Tibial nerve (tissue), 4 donors: ENCODE measurements around the gene KCNK1. TPM values are rescaled to one million over a fixed set of nuclear protein-coding genes. Genes with fewer than 3 reads are reported as not detected.
"Not testable (repeated sequence)": the region's sequence is repeated elsewhere in the genome, so short reads cannot be mapped to it uniquely, and the experiment has no call there.

ENCODE experiments used
- DNase-seq, 2 donors: peaks; one replicate each; pipeline ENCODE4 v3.0.0-alpha.2; 2019; ENCODE audit warnings: low spot score in 2 of 2
- H3K27ac ChIP-seq, 4 donors: fragments of 200-600 bp; sonication (generic) in 3 of 4; one replicate each; pipeline ENCODE4 v1.5.1; 2017 to 2019; ENCODE audit warnings: mild to moderate bottlenecking in 1 of 4
- H3K27me3 ChIP-seq, 2 donors: fragments of 200-600 bp; sonication (generic) in 1 of 2; one replicate each; pipeline versions ENCODE4 v1.5.1 to v1.6.0; 2017 to 2019
- H3K36me3 ChIP-seq, 3 donors: fragments of 200-600 bp; sonication (generic); one replicate each; pipeline ENCODE4 v1.5.1; 2018 to 2019
- H3K4me1 ChIP-seq, 4 donors: fragments of 200-600 bp; sonication (generic) in 3 of 4; one replicate each; pipeline ENCODE4 v1.5.1; 2017 to 2019
- H3K4me3 ChIP-seq, 4 donors: fragments of 200-600 bp; sonication (generic) in 3 of 4; one replicate each; pipeline ENCODE4 v1.5.1; 2017 to 2019; ENCODE audit warnings: mild to moderate bottlenecking in 1 of 4, moderate library complexity in 1 of 4
- H3K9me3 ChIP-seq, 4 donors: fragments of 200-600 bp; sonication (generic) in 3 of 4; one replicate each; pipeline ENCODE4 v1.5.1; 2017 to 2019
- CTCF ChIP-seq, 5 experiments: fragments of 200-600 bp in 3 of 5; fragments of 450-650 bp in 2 of 5; sonication (generic) in 3 of 5; IDR thresholded peaks; one replicate each; pipeline ENCODE4 v1.5.1; 2016 to 2019; ENCODE audit warnings: antibody characterized with exemption in 5 of 5, mild to moderate bottlenecking in 3 of 5, moderate library complexity in 2 of 5
- EP300 ChIP-seq, 2 donors: sonication (generic); formaldehyde crosslinking; IDR thresholded peaks; one replicate each; pipeline ENCODE4 v1.6.1; 2017; ENCODE audit warnings: antibody characterized with exemption in 2 of 2, mild to moderate bottlenecking in 1 of 2
- POLR2A ChIP-seq, 2 donors: fragments of 450-650 bp; IDR thresholded peaks; one replicate each; pipeline ENCODE4 v1.6.1; 2017; ENCODE audit warnings: antibody characterized with exemption in 2 of 2, mild to moderate bottlenecking in 2 of 2, moderate library complexity in 2 of 2
- WGBS, 2 donors: methylation state at CpG; one replicate each; pipeline ENCODE4 v1.1.5; 2018; 5-methylcytosine and 5-hydroxymethylcytosine counted together
- total RNA-seq, 4 donors: library from RNA; depleted of rRNA; stranded (reverse); fragments of >200 nt; gene quantifications; one replicate each; pipeline ENCODE4 v1.1.0, GENCODE V29; 2016

KCNK1 gene
- total RNA-seq, 4 donors from 2014 or later = 3.7 to 6.5 (median 4.9) TPM

GRCh38 chr1:233614173-233614742 lies 352 bp downstream of the KCNK1 start:
- H3K36me3 ChIP-seq = no peaks in the 10 kb centered on the region
- DNase-seq = no peak
- TF ChIP-seq CTCF (IDR thresholded peaks at IDR 0.05) = no peak
- peak overlapping the region; percentile 33 to 65 (median 50) for H3K4me3 ChIP-seq
- H3K4me1 ChIP-seq = peaks cover 0 to 17% (median 0%) of the 10 kb centered on the region in 4 donors
- H3K27me3 ChIP-seq = peaks cover 0 to 34% of the 10 kb centered on the region in 2 donors
- no peaks in the 10 kb centered on the region for H3K9me3 ChIP-seq
- peak overlapping the region in 2 of 4 donors; percentile 71 to 80 for H3K27ac ChIP-seq
- WGBS, 2 donors = 3% methylated on average over 24 to 36 of the region's 43 CpGs

DNA sequence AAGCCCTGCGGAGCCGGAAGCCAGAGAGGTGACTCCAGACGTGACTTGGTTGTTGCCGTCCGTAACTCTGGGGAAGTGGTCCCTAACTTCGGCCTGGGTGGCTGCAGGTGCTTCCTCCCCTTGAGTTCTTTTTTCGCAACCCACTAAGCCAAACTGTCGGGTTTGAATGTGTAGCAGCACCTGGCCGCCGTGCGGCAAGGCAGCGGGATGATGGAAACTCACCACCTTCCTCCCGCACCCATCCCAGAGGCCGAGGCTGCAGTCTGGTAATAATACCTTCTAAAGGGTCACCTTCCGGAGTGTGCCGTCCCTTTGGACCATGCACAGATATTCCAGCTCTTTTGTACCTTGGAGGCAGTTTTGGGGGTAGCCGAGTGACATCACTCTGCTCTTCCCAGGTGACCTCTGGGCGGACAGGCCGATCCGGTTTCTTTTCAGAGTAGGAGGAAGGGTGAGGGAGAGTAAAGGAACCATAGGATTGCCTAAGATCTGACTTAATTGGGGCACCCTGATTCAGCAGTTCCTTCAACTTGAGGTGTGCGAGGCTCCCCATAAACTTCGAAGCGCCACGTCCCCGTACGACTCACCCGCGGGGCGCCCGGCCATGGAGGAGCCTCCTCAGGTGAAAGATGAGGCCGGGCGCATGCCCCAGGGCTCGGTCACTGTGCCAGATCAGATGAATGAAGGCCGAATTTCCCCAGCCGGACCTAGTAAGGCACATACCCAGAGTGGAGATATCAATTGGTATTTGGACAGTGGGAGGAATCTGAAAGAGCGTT lies 1.0 kb downstream of the KCNK1 start:
- H3K4me1 ChIP-seq = peaks cover 0 to 17% (median 0%) of the 10 kb centered on the region in 4 donors
- DNase-seq = no peak
- TF ChIP-seq POLR2A (IDR thresholded peaks at IDR 0.05) = no peak
- TF ChIP-seq CTCF (IDR thresholded peaks at IDR 0.05) = no peak
- TF ChIP-seq EP300 (IDR thresholded peaks at IDR 0.05) = no peak
- H3K27me3 ChIP-seq = peaks cover 0 to 34% of the 10 kb centered on the region in 2 donors
- no peaks in the 10 kb centered on the region for H3K9me3 ChIP-seq
- H3K4me3 ChIP-seq = peak overlapping the region; percentile 33 to 65 (median 50)
- no peaks in the 10 kb centered on the region for H3K36me3 ChIP-seq
- H3K27ac ChIP-seq = peak overlapping the region in 2 of 4 donors; percentile 71 to 80
- WGBS, 2 donors = 13 to 28% methylated on average over 22 to 35 of the region's 36 CpGs

- TF ChIP-seq CTCF (IDR thresholded peaks at IDR 0.05) (no peak), POLR2A (IDR thresholded peaks at IDR 0.05) (no peak), EP300 (IDR thresholded peaks at IDR 0.05) (no peak)
- peak overlapping the region in 3 of 4 donors; percentile 28 to 65 (median 48) for H3K4me3 ChIP-seq
- no peak for DNase-seq
- WGBS, 2 donors = 75 to 77% methylated on average over 3 of the region's 3 CpGs
- peaks cover 0 to 34% of the 10 kb centered on the region in 2 donors for H3K27me3 ChIP-seq
- H3K9me3 ChIP-seq = no peaks in the 10 kb centered on the region
- no peak overlapping the region for H3K27ac ChIP-seq
- H3K4me1 ChIP-seq = peaks cover 0 to 17% (median 0%) of the 10 kb centered on the region in 4 donors
- H3K36me3 ChIP-seq = no peaks in the 10 kb centered on the region
These were observed 1.7 kb downstream of the KCNK1 start for GRCh38 chr1:233615571-233615970.

GRCh38 chr1:233617025-233617424 lies 3.1 kb downstream of the KCNK1 start:
- H3K27me3 ChIP-seq = peaks cover 0 to 29% of the 10 kb centered on the region in 2 donors
- 47 to 60% methylated on average over 1 of the region's 1 CpG for WGBS, 2 donors
- H3K4me1 ChIP-seq = peaks cover 0 to 17% (median 0%) of the 10 kb centered on the region in 4 donors
- TF ChIP-seq EP300 (IDR thresholded peaks at IDR 0.05) (no peak), POLR2A (IDR thresholded peaks at IDR 0.05) (no peak), CTCF (IDR thresholded peaks at IDR 0.05) (no peak)
- no peaks in the 10 kb centered on the region for H3K36me3 ChIP-seq
- no peak overlapping the region for H3K4me3 ChIP-seq
- H3K9me3 ChIP-seq = no peaks in the 10 kb centered on the region
- DNase-seq = no peak
- no peak overlapping the region for H3K27ac ChIP-seq

- not testable (repeated sequence) for DNase-seq, H3K9me3 ChIP-seq, H3K4me1 ChIP-seq, H3K27ac ChIP-seq, H3K4me3 ChIP-seq, H3K36me3 ChIP-seq
- peaks cover 0 to 15% of the 10 kb centered on the region in 2 donors for H3K27me3 ChIP-seq
- 89 to 96% methylated on average over 7 of the region's 7 CpGs for WGBS, 2 donors
These were observed 5.5 kb downstream of the KCNK1 start for GRCh38 chr1:233619414-233619813.
